ENCODE measurements around the gene SSBP4. TPM values are rescaled to one million over a fixed set of nuclear protein-coding genes. Genes with fewer than 3 reads are reported as not detected.

The SSBP4 gene
- total and polyA plus RNA-seq, 2 of the 8 experiments (the other 6 are each of a cell fraction or from before 2014, with no cell fraction given), result 26.4 to 33.7 TPM

DNA sequence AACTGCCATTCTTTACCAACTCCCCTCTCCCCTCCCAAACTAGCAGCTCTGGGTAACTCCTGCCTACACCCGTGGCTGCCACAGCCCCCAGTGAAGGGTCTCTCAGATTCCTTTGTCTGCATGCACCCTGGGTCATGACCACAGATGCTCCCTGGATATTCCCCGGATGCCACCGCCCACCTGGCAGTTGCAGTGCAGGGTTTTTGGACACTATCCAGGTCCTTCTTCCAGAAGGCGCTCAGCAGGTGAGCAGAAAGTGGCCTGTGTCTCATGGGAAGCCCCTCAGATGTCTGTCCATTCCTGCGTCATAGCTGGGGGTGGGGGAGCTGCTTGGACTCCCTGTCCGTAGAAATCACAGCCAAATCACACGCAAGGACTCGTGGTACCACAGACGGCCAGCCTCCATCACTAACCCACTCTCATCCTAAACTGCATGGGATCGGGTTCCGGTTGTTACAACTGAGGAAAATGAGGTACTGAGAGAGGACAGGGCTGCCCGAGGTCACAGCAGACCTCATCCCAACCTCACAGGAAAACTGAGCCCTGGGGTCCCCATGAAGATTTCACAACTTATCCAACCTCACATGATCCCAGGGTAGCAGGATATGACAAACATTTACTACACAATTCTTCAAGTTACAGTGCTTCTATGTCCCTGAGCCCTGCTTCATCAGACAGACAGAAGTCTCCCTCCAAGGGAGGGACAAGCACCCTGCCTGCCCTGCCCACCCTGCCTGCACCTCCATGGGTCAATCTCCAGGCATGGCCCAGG, 64.1 kb downstream of the SSBP4 start:
- H3K27me3 ChIP-seq (replicated peaks in 1 of 4; ENCODE audit: control insufficient read depth in 3 of 4, extremely low read depth in 1 of 4, insufficient read depth in 3 of 4, low read length in 3 of 4), result no peaks in the 10 kb centered on the region
- peaks cover 38% of the 10 kb centered on the region for H3K79me1 ChIP-seq (ENCODE audit: low read depth, low read length)
- H3K56ac ChIP-seq (replicated peaks; ENCODE audit: insufficient read length, low read depth, low read length), result no peak overlapping the region
- H3K4me1 ChIP-seq (replicated peaks in 1 of 4; ENCODE audit: control insufficient read depth in 3 of 4, insufficient read depth in 4 of 4, low read length in 3 of 4), result peaks cover 0 to 5% (median 5%) of the 10 kb centered on the region in 4 experiments; a peak in 5 of 7 replicates
- H4K8ac ChIP-seq (ENCODE audit: extremely low read depth, insufficient read depth, low read length), result no peak overlapping the region
- no peak overlapping the region for H3K18ac ChIP-seq (ENCODE audit: extremely low read depth, low read length)
- H2BK120ac ChIP-seq (replicated peaks; ENCODE audit: low read depth, low read length), result no peak overlapping the region
- H3K79me2 ChIP-seq (ENCODE audit: control insufficient read depth in 1 of 2, insufficient read depth in 2 of 2, low read length in 2 of 2), result peaks cover 0 to 25% of the 10 kb centered on the region in 2 experiments; a peak in 1 of 4 replicates
- H3K23me2 ChIP-seq (ENCODE audit: low read depth, low read length), result 0 out of 2 replicates have a peak, but pooled peaks cover 4% of the 10 kb centered on the region
- H2BK12ac ChIP-seq (ENCODE audit: low read depth, low read length), result no peak overlapping the region
- no peak overlapping the region for H3K14ac ChIP-seq (ENCODE audit: insufficient read length)
- no peaks in the 10 kb centered on the region for H3K36me3 ChIP-seq (ENCODE audit: control insufficient read depth in 2 of 4, insufficient read depth in 4 of 4, low read length in 3 of 4)
- DNase-seq (ENCODE audit: low read depth in 1 of 2, low spot score in 2 of 2) (no peak), FAIRE-seq (no peak)
- 0 out of 2 replicates have a peak overlapping the region, but pooled peaks have one; percentile 24 for H2AK5ac ChIP-seq (ENCODE audit: low read depth, low read length)
- H2BK5ac ChIP-seq (ENCODE audit: low read depth, low read length), result peak overlapping the region; percentile 44; the same call in 1 of the 2 replicates
- no peaks in the 10 kb centered on the region for H3K9me3 ChIP-seq (ENCODE audit: insufficient read depth in 2 of 2, low read depth in 1 of 2, low read length in 1 of 2)
- no peak overlapping the region for H3K23ac ChIP-seq (ENCODE audit: insufficient read length)
- POLR2A ChIA-PET (ENCODE audit: partially characterized antibody), result interaction anchor here (0.7 to 0.9 kb wide), 2 partner anchors 10 to 36 kb away, joined by 3 read pairs; no protein-coding TSS in a partner anchor
- H3K9ac ChIP-seq (replicated peaks in 1 of 4; ENCODE audit: extremely low read depth in 1 of 4, low read depth in 3 of 4, low read length in 3 of 4), result no peak overlapping the region
- H2BK20ac ChIP-seq (ENCODE audit: low read length), result peak overlapping the region; percentile 32; the same call in 1 of the 2 replicates
- no peak overlapping the region for H3K4me2 ChIP-seq (ENCODE audit: insufficient read depth in 1 of 2, low read depth in 2 of 2, low read length in 2 of 2)
- TF ChIP-seq CHD2 (IDR thresholded peaks at IDR 0.05; ENCODE audit: low read length), result no peak
- TF ChIP-seq KDM4A (IDR thresholded peaks at IDR 0.05; ENCODE audit: low read depth, low read length, severe bottlenecking), result no peak
- no peak for TF ChIP-seq CBX8 (IDR thresholded peaks at IDR 0.05; ENCODE audit: borderline replicate concordance, low read depth, low read length)
- no peak overlapping the region for H4K5ac ChIP-seq (ENCODE audit: insufficient read length, low read depth, low read length)
- H2BK15ac ChIP-seq (ENCODE audit: low read length), result no peak overlapping the region
- no peak overlapping the region for H4K91ac ChIP-seq (replicated peaks; ENCODE audit: insufficient read length, low read length)
- CTCF ChIA-PET (ENCODE audit: partially characterized antibody), result interaction anchor here (0.6 to 18.5 kb wide), 13 partner anchors 9 to 193 kb away, joined by 3 to 458 read pairs (median 5); partner anchors contain the start of gene ELL
- no peak overlapping the region for H2AFZ ChIP-seq (ENCODE audit: low read length)
- WGBS, 2 experiments (ENCODE audit: extremely low coverage in 1 of 2, insufficient coverage in 1 of 2, insufficient read length in 1 of 2, insufficient replicate concordance in 2 of 2, low coverage in 1 of 2, low lambda C conversion rate in 2 of 2, missing lambda C conversion rate in 1 of 2), result 89% methylated on average over 12 of the region's 12 CpGs; no CpG with 5 or more reads in 1 of the 2 experiments
- no peak overlapping the region for H3K4me3 ChIP-seq (ENCODE audit: extremely low read depth in 1 of 4, insufficient read depth in 2 of 4, low read depth in 3 of 4, low read length in 4 of 4)
- H4K20me1 ChIP-seq (replicated peaks in 1 of 2; ENCODE audit: control insufficient read depth in 1 of 2, insufficient read depth in 2 of 2, low read length in 2 of 2), result peaks cover 0 to 27% of the 10 kb centered on the region in 2 experiments
- no peak overlapping the region for H3K4ac ChIP-seq (replicated peaks; ENCODE audit: insufficient read length, low read depth, low read length)
- no peak overlapping the region for H3K27ac ChIP-seq (ENCODE audit: low read depth, low read length)

All from H1 (cell line).